ENCODE measurements around the gene TNFRSF13B. TPM values are rescaled to one million over a fixed set of nuclear protein-coding genes. Genes with fewer than 3 reads are reported as not detected.
"Not testable (repeated sequence)": the region's sequence is repeated elsewhere in the genome, so short reads cannot be mapped to it uniquely, and the experiment has no call there.

The TNFRSF13B gene
- total and polyA plus RNA-seq, 2 experiments from 2014 or later: 0.24 TPM; not detected in 1

DNA sequence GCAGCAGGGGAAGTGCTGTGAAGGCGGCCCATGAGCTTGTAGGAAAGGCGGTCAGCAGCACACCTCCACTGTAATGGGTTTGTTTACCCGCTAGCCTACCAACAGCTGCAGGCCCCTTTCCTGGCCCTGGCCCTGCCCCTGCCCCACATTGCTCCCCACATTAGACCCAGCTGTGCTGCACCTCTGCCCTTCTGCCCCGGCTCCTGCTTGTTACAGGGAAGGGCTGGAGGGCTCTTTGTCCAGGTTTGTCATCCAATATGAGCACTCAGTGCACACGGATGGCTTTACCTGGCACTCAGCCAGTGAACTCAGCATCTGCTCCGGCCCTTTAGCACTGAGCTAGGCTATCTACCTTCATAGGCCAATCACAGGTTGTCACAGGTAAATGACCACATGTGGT lies 36.0 kb upstream of the TNFRSF13B start:
- not testable (repeated sequence) for H3K36me3 Mint-ChIP-seq (ENCODE audit: low read depth); H4K20me1 ChIP-seq (replicated peaks; ENCODE audit: insufficient read depth); H3K4me3 ChIP-seq; H3K27me3 Mint-ChIP-seq (ENCODE audit: insufficient read depth, low read depth, poor library complexity); H2AFZ ChIP-seq; H3K9me3 Mint-ChIP-seq; ATAC-seq; H3K79me2 ChIP-seq (replicated peaks; ENCODE audit: insufficient read depth); H3K4me3 Mint-ChIP-seq; H3K27ac Mint-ChIP-seq; H3K36me3 ChIP-seq (ENCODE audit: insufficient read depth); DNase-seq (ENCODE audit: low spot score); H3F3A ChIP-seq (replicated peaks; ENCODE audit: low read depth); H3K4me1 ChIP-seq (ENCODE audit: insufficient read depth); H3K4me2 ChIP-seq; H3K27ac ChIP-seq (ENCODE audit: low read depth); H3K9me2 ChIP-seq (ENCODE audit: insufficient read depth); H3K27me3 ChIP-seq (ENCODE audit: insufficient read depth)
- H3K4me1 Mint-ChIP-seq: peaks cover 10% of the 10 kb centered on the region; the same call in 2 of the 3 replicates

DNA sequence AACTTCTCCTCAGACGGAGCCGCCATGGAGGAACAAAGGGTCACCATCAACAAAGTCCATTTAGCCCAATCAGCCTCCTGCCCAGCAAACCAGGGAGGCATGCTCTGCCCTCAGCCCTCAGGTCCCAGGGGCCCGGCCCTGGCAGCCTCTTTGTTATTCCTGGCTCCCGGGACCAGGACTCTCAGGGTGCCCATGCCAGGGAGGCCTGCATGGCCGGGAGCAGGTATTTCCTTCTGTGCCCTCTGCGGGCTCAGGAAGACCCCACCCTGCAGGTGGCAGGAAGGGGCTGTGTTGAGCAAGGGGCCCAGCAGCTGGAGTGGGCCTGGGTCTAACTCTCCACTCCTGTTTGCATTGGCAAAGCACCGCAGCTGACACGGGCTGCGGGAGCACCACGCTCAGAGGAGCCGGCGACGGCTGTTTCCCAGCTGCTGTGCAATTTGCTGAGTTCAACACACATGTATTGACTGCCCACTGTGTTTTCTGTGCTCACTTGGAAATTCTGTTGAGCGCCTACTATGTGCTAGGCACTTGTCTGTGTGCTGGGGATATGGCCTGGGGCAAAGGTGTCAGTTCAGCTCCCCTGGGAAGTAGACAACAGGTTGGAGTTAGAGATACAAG lies 33.2 kb upstream of the TNFRSF13B start:
- H3K27me3 ChIP-seq (ENCODE audit: insufficient read depth); H3K27me3 Mint-ChIP-seq (ENCODE audit: insufficient read depth, low read depth, poor library complexity); H3K27ac Mint-ChIP-seq; H3K27ac ChIP-seq (ENCODE audit: low read depth); H3K36me3 ChIP-seq (ENCODE audit: insufficient read depth); H3K9me2 ChIP-seq (ENCODE audit: insufficient read depth); H3K9me3 Mint-ChIP-seq; DNase-seq (ENCODE audit: low spot score); H4K20me1 ChIP-seq (replicated peaks; ENCODE audit: insufficient read depth); H3K4me2 ChIP-seq; ATAC-seq; H3K4me1 ChIP-seq (ENCODE audit: insufficient read depth); H3K79me2 ChIP-seq (replicated peaks; ENCODE audit: insufficient read depth); H2AFZ ChIP-seq; H3K4me3 ChIP-seq; H3K36me3 Mint-ChIP-seq (ENCODE audit: low read depth); H3K4me3 Mint-ChIP-seq; H3F3A ChIP-seq (replicated peaks; ENCODE audit: low read depth): not testable (repeated sequence)
- H3K4me1 Mint-ChIP-seq: peaks cover 12% of the 10 kb centered on the region

- ATAC-seq (no peak), DNase-seq (ENCODE audit: low spot score) (no peak)
- Mint-ChIP-seq H3K36me3 (ENCODE audit: low read depth) (no peaks in the 10 kb centered on the region; the same call in 2 of the 3 replicates), H3K4me1 (peaks cover 12% of the 10 kb centered on the region), H3K9me3 (no peaks in the 10 kb centered on the region), H3K4me3 (no peak overlapping the region), H3K27ac (0 out of 2 replicates have a peak overlapping the region, but pooled peaks have one; percentile 15), H3K27me3 (ENCODE audit: insufficient read depth, low read depth, poor library complexity) (peaks cover 8% of the 10 kb centered on the region)
- Histone ChIP-seq H3F3A (replicated peaks; ENCODE audit: low read depth) (no peaks in the 10 kb centered on the region), H2AFZ (no peak overlapping the region), H3K79me2 (replicated peaks; ENCODE audit: insufficient read depth) (no peaks in the 10 kb centered on the region), H3K9me2 (ENCODE audit: insufficient read depth) (no peaks in the 10 kb centered on the region), H3K4me1 (ENCODE audit: insufficient read depth) (no peaks in the 10 kb centered on the region), H3K36me3 (ENCODE audit: insufficient read depth) (no peaks in the 10 kb centered on the region), H3K27me3 (ENCODE audit: insufficient read depth) (no peaks in the 10 kb centered on the region), H3K4me2 (no peak overlapping the region), H3K27ac (ENCODE audit: low read depth) (no peak overlapping the region), H3K4me3 (no peak overlapping the region), H4K20me1 (replicated peaks; ENCODE audit: insufficient read depth) (no peaks in the 10 kb centered on the region)
- TF ChIP-seq CTCF (conservative IDR thresholded peaks at IDR 0.05; ENCODE audit: low read depth in 2 of 2) (no peak), STAT1 (IDR thresholded peaks at IDR 0.05; ENCODE audit: unreplicated experiment) (no peak), CREB1 (CRISPR knock-in tag; IDR thresholded peaks at IDR 0.05; ENCODE audit: low read depth) (no peak), JUNB (IDR thresholded peaks at IDR 0.05; ENCODE audit: unreplicated experiment) (no peak), ZNF114 (CRISPR knock-in tag; IDR thresholded peaks at IDR 0.05) (no peak), EZH2phosphoT487 (IDR thresholded peaks at IDR 0.05; ENCODE audit: unreplicated experiment) (no peak)
- TF ChIP-seq, protein P1, sequence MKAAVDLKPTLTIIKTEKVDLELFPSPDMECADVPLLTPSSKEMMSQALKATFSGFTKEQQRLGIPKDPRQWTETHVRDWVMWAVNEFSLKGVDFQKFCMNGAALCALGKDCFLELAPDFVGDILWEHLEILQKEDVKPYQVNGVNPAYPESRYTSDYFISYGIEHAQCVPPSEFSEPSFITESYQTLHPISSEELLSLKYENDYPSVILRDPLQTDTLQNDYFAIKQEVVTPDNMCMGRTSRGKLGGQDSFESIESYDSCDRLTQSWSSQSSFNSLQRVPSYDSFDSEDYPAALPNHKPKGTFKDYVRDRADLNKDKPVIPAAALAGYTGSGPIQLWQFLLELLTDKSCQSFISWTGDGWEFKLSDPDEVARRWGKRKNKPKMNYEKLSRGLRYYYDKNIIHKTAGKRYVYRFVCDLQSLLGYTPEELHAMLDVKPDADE (IDR thresholded peaks at IDR 0.05): no peak
Measured at GRCh38 chr17:17004251-17004996, 32.5 kb upstream of the TNFRSF13B start.

DNA sequence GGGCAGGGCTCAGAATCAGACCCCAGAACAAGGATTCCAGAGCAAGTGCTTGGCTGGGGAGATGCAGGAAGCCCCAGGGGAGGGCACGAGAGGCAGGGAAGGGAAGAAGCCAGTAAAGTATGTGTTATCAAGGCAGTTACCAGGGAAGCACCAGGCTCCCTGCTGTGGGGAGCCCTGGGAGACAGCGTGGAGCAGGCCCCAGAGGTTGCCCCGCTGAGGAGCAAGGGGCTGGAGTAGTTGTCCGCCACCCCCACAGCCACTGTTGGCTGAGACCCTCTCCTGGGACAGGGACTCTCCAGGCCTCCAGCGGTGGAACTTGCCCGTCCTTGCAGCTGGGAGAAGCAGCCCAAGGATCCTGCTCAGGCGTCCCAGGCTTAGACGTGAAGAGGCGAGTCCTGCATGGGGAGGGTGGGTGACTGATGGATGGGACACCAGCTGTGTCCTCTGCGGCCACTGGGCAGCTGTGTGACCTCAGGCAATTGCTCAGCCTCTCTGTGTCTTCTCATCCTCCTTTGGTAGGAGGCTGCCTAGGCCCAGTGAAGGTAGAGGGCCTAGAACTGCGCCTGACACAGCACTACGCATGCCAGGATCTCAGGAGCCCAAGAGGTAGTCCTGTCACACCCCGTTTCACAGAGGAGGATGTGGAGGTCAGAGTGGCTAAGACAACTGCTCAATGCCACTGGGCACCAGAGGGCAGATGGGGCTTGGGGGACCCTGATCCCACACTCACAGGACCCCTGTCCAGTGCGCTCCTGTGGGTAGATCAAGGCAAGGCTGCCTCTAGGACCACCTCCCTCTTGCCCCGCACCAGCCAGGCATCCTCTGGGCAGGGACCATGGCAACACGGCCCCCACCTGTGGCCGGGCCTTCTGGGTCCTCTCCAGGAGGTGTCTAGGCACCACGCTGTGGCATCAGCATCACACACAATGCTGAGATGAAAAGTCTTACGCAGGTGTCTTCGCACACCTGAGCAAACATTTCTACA lies 31.1 kb upstream of the TNFRSF13B start:
- H3K36me3 ChIP-seq (ENCODE audit: insufficient read depth); H3K27me3 ChIP-seq (ENCODE audit: insufficient read depth): not testable (repeated sequence)

More for the DNA sequence above, 31.1 kb upstream of the TNFRSF13B start:
- H3K4me2 ChIP-seq; H3K79me2 ChIP-seq (replicated peaks; ENCODE audit: insufficient read depth); H3F3A ChIP-seq (replicated peaks; ENCODE audit: low read depth); DNase-seq (ENCODE audit: low spot score); H3K27ac Mint-ChIP-seq; H3K27ac ChIP-seq (ENCODE audit: low read depth); H2AFZ ChIP-seq; H3K4me3 Mint-ChIP-seq; H3K4me3 ChIP-seq; H3K9me3 Mint-ChIP-seq; H3K9me2 ChIP-seq (ENCODE audit: insufficient read depth); H4K20me1 ChIP-seq (replicated peaks; ENCODE audit: insufficient read depth); H3K36me3 Mint-ChIP-seq (ENCODE audit: low read depth); H3K4me1 ChIP-seq (ENCODE audit: insufficient read depth): not testable (repeated sequence)
- Mint-ChIP-seq H3K4me1 (peaks cover 12% of the 10 kb centered on the region), H3K27me3 (ENCODE audit: insufficient read depth, low read depth, poor library complexity) (peaks cover 11% of the 10 kb centered on the region)
- ATAC-seq: peak; percentile 13; the same call in 2 of the 3 replicates
